HG03103 (cell line): Measurements from ENCODE around the gene ADAM29.
"Not testable (repeated sequence)": the region's sequence is repeated elsewhere in the genome, so short reads cannot be mapped to it uniquely, and the experiment has no call there.

ENCODE experiments used
- ATAC-seq: cut with Tn5 transposase; IDR thresholded peaks from one replicate; pipeline ENCODE4 v1.9.1; 2021; ENCODE audit warnings: low read depth; ENCODE audit not compliant: unreplicated experiment

The ADAM29 gene

DNA sequence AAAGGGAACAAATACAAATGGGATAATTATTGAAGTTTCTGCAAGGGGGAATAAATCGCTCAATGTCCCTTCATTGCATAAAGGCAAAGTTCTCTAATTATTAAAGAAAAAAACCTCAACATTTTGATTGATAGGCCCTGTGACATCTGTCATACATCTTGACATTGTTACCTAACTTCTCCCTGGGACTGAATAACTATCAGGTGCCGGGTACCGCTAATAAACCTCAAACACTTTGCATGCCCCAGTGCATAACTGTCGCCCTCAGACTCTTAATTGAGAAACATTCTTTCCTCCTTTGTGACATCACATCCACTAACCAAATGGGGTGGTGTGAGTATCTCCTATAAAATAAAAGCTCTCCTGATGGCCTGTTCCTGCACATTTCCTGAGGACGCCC, at the start of gene ADAM29:
Gene ADAM29, plus strand, starts transcription at position 301 of the 400 bp plus-strand sequence. CDS start 57,168 bp downstream, outside the sequence.
- no peak for ATAC-seq

DNA sequence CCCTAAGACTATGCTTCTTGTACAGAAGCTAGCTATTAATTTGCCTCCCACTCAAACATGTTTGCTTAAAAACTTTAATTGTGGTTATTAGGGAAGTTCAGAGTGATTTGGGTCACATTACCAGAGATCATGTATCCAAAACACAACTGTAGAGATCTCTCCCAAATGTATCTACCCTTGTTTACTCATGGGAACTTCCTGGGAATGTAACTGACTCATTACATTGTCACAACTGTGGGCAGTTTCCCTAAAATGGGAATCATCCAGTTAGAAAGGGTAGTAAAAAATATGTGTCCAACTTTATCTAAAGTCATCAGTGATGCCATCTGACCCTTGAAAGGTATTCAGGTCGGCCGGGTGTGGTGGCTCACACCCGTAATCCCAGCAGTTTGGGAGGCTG, 48.8 kb upstream of the ADAM29 start:
- no peak for ATAC-seq

DNA sequence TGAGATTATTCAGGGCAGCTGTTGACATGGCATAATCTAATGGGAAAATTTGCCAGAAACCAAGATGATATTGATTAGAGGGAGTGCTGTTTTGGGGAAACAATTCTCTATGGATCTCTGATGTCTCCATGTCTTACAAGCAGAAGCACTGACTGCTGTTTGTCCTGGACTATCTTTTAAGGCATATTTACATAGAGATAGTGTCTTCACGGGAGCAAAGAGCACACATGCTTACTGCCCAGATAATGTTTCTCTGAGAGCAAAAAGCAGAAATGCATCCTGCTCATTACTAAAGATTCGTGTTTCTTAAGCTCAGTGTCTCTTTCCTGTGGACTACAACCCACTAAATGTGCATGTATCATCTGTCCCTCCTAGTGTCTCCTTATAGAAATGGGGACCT, 47.8 kb upstream of the ADAM29 start:
- no peak for ATAC-seq

DNA sequence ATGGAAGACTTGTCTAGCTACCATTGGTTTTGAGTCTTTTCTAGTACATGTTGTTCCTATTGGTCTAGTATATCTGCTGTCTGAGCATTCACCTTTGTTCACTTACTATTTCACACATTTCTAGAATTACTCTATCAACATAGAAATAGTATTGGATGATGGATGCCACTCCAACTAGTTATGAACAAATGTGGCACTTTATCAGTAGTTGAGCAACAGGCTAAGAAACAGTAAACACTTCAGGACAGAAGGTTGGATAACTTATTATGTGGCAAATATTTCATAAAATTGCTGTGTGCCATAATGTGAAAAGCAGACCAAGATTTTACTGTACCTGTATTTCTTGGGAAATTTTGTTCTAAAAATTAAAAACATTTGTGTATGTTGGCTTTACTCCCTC, 46.8 kb upstream of the ADAM29 start:
- no peak for ATAC-seq

DNA sequence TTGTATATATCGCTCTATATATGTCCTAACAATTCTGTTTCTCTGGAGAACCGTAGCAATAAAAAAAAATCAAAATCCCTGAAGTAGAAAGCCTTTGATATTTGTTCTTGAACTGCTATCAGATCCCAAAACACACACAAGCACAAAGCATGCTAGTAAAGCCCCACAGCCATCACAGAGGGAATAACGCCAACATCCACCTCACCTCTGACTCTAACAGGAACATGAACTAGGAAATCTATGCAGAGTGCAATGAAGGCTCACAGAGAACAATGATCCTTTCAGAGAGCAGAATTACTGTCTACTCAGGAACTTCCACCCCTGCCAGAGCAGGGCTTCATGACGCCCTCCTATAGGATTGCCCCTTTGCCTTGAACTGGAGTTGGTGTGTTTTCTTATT, 45.0 kb upstream of the ADAM29 start:
- ATAC-seq = not testable (repeated sequence)

DNA sequence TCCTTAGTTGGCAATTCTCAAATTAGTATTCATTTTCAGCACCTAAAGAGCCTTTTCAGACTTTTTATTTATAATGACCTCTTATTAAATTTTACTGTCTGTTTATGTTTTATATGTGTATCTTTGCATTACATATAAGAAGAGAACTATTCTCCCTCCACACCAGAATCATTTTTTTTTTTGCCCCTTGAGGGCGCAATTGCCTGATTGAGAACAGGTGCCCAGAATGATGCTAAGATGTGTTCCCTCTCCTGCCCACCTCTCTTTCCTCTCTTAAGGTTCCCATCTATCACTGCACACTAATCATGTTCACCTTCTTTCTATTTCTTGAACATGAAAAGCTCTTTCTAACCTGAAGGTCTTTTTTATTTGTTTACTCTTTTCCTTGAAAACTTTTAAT, 44.2 kb upstream of the ADAM29 start:
- no peak for ATAC-seq

DNA sequence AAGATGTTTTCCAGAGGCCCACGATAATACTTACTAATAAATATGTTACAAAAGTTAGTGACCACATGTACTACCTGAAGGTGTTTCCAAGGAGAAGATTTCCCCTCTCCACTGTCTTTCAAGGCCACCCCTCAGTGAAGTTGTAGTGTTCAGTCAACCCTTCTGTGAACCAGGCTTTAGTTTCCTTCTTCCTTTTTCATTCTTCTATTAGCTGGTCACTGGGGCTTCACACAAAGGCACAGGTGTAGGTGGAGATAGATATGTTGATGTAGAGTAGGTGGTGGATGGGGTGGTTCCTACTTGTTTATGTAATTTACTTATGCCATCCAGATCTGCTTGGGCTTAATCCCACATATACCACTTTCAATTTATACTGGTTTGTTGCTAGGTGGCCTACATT, 43.3 kb upstream of the ADAM29 start:
- no peak for ATAC-seq

- no peak for ATAC-seq
Observed at GRCh38 chr4:174880001-174880400, 38.2 kb upstream of the ADAM29 start.

DNA sequence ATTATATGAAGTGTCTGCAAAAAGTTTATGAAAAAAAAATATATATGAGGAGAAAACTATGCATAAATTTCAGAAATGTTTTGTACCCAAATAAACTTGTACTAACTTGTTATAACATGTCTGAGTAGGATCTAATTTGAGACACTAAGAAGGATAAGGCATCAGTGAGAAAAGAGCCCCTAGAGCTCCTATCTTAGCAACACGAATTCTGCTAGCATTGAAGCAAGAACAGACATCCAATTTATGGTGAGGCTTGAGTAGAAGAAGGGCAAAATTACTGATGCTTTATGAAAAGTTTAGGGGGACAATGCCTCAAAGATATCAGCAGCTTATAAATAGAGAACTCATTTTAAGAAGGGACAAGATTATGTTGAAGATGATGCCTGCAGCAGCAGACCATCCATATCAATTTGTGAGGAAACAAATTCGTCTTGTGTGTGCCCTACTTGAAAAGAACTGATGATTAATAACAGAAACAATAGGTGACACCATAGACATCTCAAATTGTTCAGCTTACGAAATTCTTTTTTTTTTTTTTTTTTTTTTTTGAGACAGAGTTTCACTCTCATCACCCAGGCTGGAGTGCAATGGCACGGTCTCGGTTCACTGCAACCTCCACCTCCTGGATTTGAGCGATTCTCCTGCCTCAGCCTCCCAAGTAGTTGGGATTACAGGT, 35.7 kb upstream of the ADAM29 start:
- ATAC-seq = no peak

- ATAC-seq = no peak
Observed at GRCh38 chr4:174907508-174907907, 10.7 kb upstream of the ADAM29 start.

DNA sequence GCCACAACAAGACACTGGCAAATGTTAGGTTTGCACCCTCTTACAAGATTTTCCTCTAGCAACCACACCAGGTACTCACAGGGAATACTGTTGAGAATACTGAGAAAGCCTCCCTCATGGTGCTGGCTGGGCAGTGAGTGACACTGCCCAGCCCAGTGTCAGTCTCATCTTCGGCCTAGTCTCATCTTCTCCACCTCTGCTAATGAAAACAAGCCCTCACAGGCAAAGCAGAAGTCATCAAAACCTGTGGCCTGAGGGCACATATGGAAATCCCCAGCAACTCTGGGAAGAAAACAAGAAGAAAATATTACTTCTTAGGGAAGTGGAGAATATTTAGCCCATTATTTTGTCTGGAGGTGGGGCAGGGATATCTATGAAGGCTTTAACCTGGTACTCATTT, 7.9 kb upstream of the ADAM29 start:
- ATAC-seq = no peak

DNA sequence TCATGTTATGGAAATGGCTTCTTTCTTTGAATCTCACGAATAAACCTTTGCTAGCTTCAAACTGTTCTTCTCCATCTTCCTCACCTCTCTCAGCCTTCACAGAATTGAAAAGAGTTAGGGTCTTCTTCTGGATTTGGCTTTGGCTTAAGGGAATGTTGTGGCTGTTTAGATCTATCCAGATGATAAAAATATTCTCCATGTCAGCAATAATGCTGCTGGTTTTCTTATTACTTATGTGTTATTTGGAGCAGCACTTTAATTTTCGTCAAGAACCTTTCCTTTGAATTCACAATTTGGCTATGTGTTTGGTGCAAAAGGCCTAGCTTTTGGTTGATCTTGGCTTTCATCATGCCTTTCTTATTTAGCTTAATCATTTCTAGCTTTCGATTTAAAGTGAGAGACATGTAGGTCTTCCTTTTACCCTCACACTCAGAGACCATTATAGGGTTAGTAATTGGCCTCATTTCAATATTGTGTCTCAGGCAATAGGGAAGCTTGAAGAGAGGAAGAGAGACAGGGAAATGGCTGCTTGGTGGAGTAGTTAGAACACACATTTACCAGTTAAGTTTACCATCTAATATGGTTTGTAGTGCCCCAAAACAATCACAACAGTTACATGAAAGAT, 5.1 kb upstream of the ADAM29 start:
- no peak for ATAC-seq

GRCh38 chr4:174919886-174920423, 1.8 kb downstream of the ADAM29 start:
- no peak for ATAC-seq

- ATAC-seq = no peak
Observed at GRCh38 chr4:174926958-174927357, 8.8 kb downstream of the ADAM29 start.

GRCh38 chr4:174928174-174928573, 10.0 kb downstream of the ADAM29 start:
- ATAC-seq = no peak

GRCh38 chr4:174928575-174929253, 10.6 kb downstream of the ADAM29 start:
- ATAC-seq = no peak

- no peak for ATAC-seq
Observed at GRCh38 chr4:174929346-174929745, 11.2 kb downstream of the ADAM29 start.

- ATAC-seq = no peak
Observed at GRCh38 chr4:174930895-174931294, 12.7 kb downstream of the ADAM29 start.

DNA sequence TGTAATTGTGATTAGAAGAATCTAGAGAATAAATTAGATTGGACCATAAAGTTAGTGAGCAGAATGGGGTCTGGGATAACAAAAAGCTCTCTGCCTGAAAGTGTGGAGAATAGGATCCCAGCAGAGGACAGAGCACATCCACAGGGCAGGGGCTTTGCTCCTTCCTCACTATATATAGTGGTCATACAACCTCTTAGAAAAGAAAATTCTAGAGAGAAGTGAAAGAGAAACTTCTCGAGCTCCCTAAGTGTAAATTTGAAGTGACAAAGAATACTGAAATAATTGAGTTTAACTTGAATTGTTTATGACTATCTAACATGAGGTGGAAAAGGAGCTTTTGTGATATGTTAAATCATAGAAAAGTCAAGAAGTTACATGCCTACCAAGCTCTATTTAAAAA, 14.9 kb downstream of the ADAM29 start:
- no peak for ATAC-seq

GRCh38 chr4:174934360-174934759, 16.2 kb downstream of the ADAM29 start:
- no peak for ATAC-seq

GRCh38 chr4:174935607-174936006, 17.4 kb downstream of the ADAM29 start:
- no peak for ATAC-seq

DNA sequence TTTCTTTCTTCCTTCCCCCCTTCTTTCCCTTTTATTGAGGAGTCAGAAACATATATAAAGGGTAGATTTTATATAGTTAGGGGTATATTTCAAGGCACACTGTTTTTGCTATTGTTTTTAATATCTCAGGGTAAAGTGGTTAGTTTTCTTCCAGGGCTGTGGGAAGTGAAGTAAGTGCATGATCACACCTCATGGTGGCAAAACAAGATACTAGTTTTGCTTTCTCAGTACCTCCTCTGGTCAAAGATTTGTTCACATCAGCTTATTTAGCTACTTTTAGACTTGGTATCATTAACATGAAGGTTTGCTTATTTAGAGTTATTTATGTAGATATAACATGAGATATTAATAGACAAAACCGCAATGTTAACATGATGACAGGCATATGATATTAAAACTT, 21.8 kb downstream of the ADAM29 start:
- ATAC-seq = no peak
